T-cell (primary cell): ENCODE measurements around the gene PLPP6. TPM values are rescaled to one million over a fixed set of nuclear protein-coding genes. Genes with fewer than 3 reads are reported as not detected.

Source experiments
- ATAC-seq, 4 experiments: fragments of 200-7000 bp in 3 of 4; fragments of 150-1000 bp in 1 of 4; cut with Tn5 transposase; replicated peaks in 1 of 4; 1 replicate in 3 of 4; 2 replicates in 1 of 4; pipeline ENCODE4 v1.10.0; 2021; ENCODE audit warnings: moderate library complexity in 3 of 4, mild to moderate bottlenecking in 2 of 4, moderate number of reproducible peaks in 1 of 4
- CTCF ChIA-PET, 2 donors: fragments of 300-600 bp; sonication (Branson Sonifier 250); formaldehyde crosslinking; loops; one replicate each; lab custom pipeline; 2022; ENCODE audit warnings: antibody characterized with exemption in 2 of 2; lab: Charles Lee
- POLR2A ChIA-PET, 2 donors: fragments of 300-600 bp; sonication (Branson Sonifier 250); formaldehyde crosslinking; loops; one replicate each; lab custom pipeline; 2022; ENCODE audit warnings: antibody characterized with exemption in 2 of 2; lab: Charles Lee
- DNase-seq, 35 experiments: peaks; one replicate each; pipeline versions ENCODE4 v3.0.0 to v3.0.0-alpha.2; 2013 to 2023
- H3K27ac ChIP-seq: one replicate; pipeline ENCODE4 v1.5.1; 2013; ENCODE audit warnings: low read length
- H3K27me3 ChIP-seq, 2 experiments: replicated peaks in 1 of 2; 1 replicate in 1 of 2; 2 replicates in 1 of 2; pipeline versions ENCODE4 v1.6.1 to v1.7.0; 2013; ENCODE audit warnings: low read length in 1 of 2, mixed read lengths in 1 of 2; ENCODE audit not compliant: control insufficient read depth in 2 of 2, insufficient read depth in 2 of 2; ENCODE audit errors: extremely low read depth in 1 of 2
- H3K36me3 ChIP-seq, 2 donors: 1 replicate in 1 of 2; 2 replicates in 1 of 2; pipeline versions ENCODE4 v1.6.1 to v1.7.0; 2013; ENCODE audit warnings: low read length in 1 of 2; ENCODE audit not compliant: control insufficient read depth in 2 of 2, insufficient read depth in 1 of 2; ENCODE audit errors: extremely low read depth in 1 of 2
- H3K4me1 ChIP-seq, 2 experiments: 1 replicate in 1 of 2; 2 replicates in 1 of 2; pipeline versions ENCODE4 v1.6.1 to v1.7.0; 2013; ENCODE audit warnings: low read length in 2 of 2, mixed read lengths in 1 of 2; ENCODE audit not compliant: insufficient read depth in 2 of 2, control insufficient read depth in 1 of 2; ENCODE audit errors: extremely low read depth in 1 of 2
- H3K4me3 ChIP-seq, 2 donors: 1 replicate in 1 of 2; 2 replicates in 1 of 2; pipeline versions ENCODE4 v1.5.1 to v1.7.0; 2013; ENCODE audit warnings: mild to moderate bottlenecking in 2 of 2, low read length in 1 of 2, moderate library complexity in 1 of 2; ENCODE audit not compliant: control insufficient read depth in 1 of 2; ENCODE audit errors: extremely low read depth in 1 of 2
- H3K9me3 ChIP-seq: 2 replicates; pipeline ENCODE4 v1.7.0; 2013
- H3K27ac Mint-ChIP-seq, 2 donors: one replicate each; pipeline ENCODE4 v1.8.0; 2020 to 2021; ENCODE audit warnings: mild to moderate bottlenecking in 2 of 2, mixed read lengths in 2 of 2
- H3K27me3 Mint-ChIP-seq, 2 donors: one replicate each; pipeline ENCODE4 v1.8.0; 2021 to 2022; ENCODE audit warnings: mixed read lengths in 2 of 2
- H3K36me3 Mint-ChIP-seq: one replicate; pipeline ENCODE4 v1.8.0; 2021; ENCODE audit warnings: mixed read lengths
- H3K4me1 Mint-ChIP-seq, 3 donors: one replicate each; pipeline ENCODE4 v1.8.0; 2020 to 2022; ENCODE audit warnings: mixed read lengths in 3 of 3, mild to moderate bottlenecking in 1 of 3
- H3K4me3 Mint-ChIP-seq, 3 donors: one replicate each; pipeline ENCODE4 v1.8.0; 2020 to 2022; ENCODE audit warnings: mild to moderate bottlenecking in 3 of 3, mixed read lengths in 3 of 3, moderate library complexity in 3 of 3
- H3K9me3 Mint-ChIP-seq, 3 donors: one replicate each; pipeline ENCODE4 v1.8.0; 2020 to 2022; ENCODE audit warnings: mixed read lengths in 3 of 3
- WGBS: methylation state at CpG from one replicate; pipeline ENCODE4 v1.1.5; 2013; ENCODE audit warnings: missing lambda C conversion rate; ENCODE audit not compliant: insufficient coverage; 5-methylcytosine and 5-hydroxymethylcytosine counted together
- total RNA-seq, 35 experiments: library from RNA in 6 of 35; stranded (reverse) in 6 of 35; fragments of 120-200 nt in 1 of 35; gene quantifications; one replicate each; pipeline versions ENCODE4 v1.2.1 to v1.2.4 and lab custom pipeline; 2013 to 2026

The PLPP6 gene
- total RNA-seq, 5 donors from 2014 or later (not counting 1 experiment from before 2014, with no cell fraction given) = 6.7 to 15.8 (median 14.3) TPM

- ChIA-PET POLR2A (interaction anchor here in 1 of 2 donors (0.5 to 0.7 kb wide), 3 partner anchors 27 to 111 kb away, joined by 5 to 8 read pairs (median 6); no protein-coding TSS in a partner anchor), CTCF (no interaction called here)
- Mint-ChIP-seq H3K4me3 (no peak overlapping the region), H3K27ac (peak overlapping the region in 1 of 2 donors; percentile 16), H3K9me3 (no peaks in the 10 kb centered on the region), H3K4me1 (peaks cover 0 to 1% (median 0%) of the 10 kb centered on the region in 3 donors), H3K27me3 (no peaks in the 10 kb centered on the region), H3K36me3 (peaks cover 47% of the 10 kb centered on the region)
- Histone ChIP-seq H3K27me3 (no peaks in the 10 kb centered on the region), H3K9me3 (no peaks in the 10 kb centered on the region), H3K27ac (no peak overlapping the region), H3K4me1 (no peaks in the 10 kb centered on the region), H3K4me3 (no peak overlapping the region), H3K36me3 (peaks cover 4 to 70% of the 10 kb centered on the region in 2 donors)
- WGBS = 95% methylated on average over 4 of the region's 9 CpGs
- ATAC-seq = no peak
- no peak for DNase-seq
Observed at GRCh38 chr9:4714266-4715016, 52.3 kb downstream of the PLPP6 start.

Other genes with a start within 250 kb of the PLPP6 start
- under 1 TPM in 3 of 5 donors, not detected in 2; 0.26 to 0.46 (median 0.38) TPM for gene SLC1A1, start 171.8 kb upstream of the PLPP6 start, total RNA-seq
- 1 to 10 TPM; 1.2 to 5.2 (median 2.5) TPM for gene SPATA6L, start 4.2 kb downstream of the PLPP6 start, total RNA-seq
- gene CDC37L1, start 17.3 kb downstream of the PLPP6 start, total RNA-seq = 10 to 100 TPM; 20.6 to 26.8 (median 23.7) TPM
- 10 to 100 TPM; 20.0 to 25.7 (median 23.1) TPM for gene AK3, start 78.9 kb downstream of the PLPP6 start, total RNA-seq
- 10 to 100 TPM; 22.0 to 38.7 (median 24.2) TPM for gene RCL1, start 130.7 kb downstream of the PLPP6 start, total RNA-seq